Measurements from ENCODE around the gene TGM5.
"Not testable (repeated sequence)": the region's sequence is repeated elsewhere in the genome, so short reads cannot be mapped to it uniquely, and the experiment has no call there.

TGM5 gene

DNA sequence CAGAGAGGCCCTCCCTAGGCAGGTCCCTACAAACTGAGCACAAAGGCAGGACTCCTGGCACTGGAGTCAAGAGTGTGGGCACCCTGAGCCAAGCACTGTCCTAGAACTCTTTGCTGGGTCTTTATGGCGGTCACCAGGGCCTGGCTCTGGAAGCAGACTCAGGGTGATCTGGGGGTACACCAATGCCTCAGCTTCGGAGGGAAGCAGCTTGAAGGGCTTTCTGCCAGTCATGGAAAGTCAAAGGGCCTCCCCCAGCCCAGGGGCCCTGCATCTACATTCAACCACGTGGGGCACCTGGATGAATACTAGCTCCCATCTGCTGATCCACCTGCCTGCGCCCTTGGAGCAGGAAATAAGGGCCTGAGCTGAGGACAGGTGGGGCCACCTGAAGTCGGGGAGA, 53.3 kb downstream of the TGM5 start:
- no peak for DNase-seq

DNA sequence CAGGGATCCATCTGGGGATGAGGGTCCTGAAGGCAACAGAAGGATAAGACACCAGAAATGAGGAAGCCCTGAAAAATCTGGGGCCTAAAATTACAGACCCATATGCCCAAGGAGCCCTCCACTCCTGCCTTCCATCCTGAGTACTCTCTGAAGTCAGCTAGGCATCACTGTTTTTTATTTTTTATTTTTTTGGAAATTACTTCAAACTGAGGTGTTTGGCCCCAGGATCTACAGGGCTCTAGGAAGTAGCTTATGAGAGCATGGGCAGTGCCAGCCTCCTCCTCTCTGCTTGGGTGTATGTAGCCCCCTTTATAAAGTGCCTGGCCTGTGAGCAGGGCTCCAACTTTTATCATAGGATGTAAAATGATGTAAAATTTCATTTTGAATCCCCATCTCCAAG, 53.8 kb downstream of the TGM5 start:
- no peak for DNase-seq

DNA sequence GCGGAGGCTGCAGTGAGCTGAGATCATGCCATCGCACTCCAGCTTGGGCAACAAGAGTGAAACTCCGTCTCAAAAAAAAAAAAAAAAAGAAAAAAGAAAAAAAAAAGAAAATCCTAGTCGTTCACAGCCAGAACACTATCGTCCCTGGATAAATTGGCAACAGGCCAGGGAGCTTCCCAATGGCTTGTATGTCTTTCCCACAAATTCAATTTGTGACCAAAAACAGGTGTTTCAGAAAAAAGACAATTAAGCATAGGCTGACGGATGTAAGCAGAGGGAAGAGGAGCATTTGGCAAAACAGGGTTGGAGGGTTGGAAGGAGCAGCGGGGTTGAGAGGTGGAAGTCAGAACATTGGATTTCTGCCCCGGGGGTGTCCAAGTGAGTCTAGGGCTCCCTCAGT, 54.4 kb downstream of the TGM5 start:
- DNase-seq = no peak

GRCh38 chr15:43211224-43211735, 55.4 kb downstream of the TGM5 start:
- no peak for DNase-seq

- no peak for DNase-seq
Measured at GRCh38 chr15:43210807-43211206, 55.9 kb downstream of the TGM5 start.

- no peak for DNase-seq
Measured at GRCh38 chr15:43210172-43210745, 56.5 kb downstream of the TGM5 start.

DNA sequence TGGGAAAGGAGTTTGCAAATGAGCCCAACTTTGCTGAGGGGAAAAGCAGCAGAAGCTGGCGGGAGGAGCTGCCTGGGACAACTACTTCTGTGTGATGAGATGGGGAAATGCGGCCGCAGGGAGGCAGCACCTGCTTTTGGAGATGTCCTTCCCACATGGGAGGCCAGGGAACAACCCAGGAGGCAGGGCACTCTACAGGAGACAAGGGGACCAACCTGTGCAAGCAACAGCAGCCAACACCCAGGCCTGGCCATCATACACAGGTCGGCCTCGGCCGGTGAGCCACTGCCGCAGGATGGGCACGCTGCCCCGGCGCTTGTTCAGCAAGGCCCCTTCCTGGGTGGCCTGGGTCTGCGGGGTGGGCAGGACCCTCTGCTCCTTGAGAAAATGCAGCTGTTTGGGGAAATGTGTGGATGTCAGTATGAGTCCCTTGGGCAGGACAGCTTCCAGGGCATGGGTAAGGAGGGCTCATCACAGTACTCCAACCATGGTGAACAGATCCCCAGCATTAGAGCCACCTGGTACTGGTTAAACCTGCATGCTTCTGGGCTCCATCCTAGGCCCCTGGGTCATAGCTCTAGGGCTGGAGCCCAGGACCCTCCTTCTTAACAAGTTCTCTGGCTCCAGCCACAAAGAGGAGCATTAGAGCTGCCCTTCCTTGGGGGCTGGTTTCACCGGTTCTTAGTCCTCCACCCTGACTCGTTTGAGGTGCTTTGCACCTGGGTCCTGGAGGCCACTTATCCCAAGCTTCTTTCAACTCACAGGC, 57.5 kb downstream of the TGM5 start:
- DNase-seq = no peak

DNA sequence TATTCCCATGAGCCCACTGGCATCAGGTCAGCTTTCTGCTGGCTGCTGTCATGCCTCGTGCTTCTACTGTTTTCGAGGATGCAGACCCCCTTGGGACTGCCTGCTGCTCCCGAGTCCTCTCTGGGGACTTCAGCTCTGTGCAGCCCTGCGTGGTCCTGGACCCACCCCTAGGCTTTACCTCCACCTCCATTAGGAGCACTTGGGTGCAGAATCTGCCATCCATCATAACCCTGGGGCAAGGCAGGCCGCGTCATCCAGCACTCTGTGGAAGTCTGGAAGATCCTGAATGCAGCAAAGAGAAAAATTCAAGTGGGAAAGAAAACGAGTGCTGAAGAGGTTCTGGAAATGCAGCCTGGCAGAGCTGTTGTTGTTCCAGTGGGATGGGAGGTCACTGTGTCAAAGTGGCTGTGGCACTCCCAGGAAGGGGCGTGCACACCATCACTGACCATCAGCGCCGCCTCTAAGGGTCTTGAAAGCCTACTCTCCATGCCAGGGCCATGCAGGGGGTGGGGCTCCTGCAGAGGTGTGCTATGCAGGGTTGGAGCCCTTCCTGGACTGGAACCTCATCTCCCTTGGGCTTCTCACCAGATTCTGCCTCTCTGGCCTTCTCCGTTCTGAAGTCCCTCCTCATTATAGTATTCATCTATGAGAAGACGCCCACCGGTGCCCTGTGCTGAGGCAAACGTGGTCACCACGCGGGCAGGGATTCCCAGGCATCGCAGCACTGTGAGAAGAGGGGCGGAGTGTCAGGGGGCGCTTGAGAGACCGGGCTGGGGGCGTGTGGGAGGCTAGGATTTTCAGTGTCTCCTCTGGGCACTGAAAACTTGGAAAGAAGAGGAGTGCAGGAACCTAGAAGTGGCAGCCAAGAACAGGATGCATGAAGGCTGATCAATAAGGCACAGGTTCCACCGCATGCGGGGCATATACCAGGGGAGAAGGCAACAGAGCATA, 58.4 kb downstream of the TGM5 start:
- DNase-seq = no peak

- DNase-seq = no peak
Measured at GRCh38 chr15:43207024-43207423, 59.7 kb downstream of the TGM5 start.

DNA sequence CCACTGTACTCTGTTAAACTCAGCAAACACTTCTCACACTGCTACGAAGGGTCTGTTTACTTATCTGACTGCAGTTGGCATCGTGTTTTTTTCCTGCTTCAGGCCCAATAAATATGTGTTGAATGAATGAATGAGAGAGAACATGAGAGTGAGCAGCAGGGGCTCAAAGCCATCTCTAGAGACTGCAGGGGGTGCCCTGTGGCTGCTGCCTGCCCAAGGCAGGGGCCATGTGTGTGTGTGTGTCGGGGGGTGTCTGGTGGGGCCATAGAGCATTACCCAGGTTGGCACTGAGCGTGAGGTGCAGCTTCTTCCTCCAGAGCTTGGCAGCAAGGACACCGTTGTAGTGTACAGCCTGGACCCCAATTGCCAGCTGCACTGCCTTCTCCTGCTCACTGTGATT, 60.7 kb downstream of the TGM5 start:
- DNase-seq = no peak

DNA sequence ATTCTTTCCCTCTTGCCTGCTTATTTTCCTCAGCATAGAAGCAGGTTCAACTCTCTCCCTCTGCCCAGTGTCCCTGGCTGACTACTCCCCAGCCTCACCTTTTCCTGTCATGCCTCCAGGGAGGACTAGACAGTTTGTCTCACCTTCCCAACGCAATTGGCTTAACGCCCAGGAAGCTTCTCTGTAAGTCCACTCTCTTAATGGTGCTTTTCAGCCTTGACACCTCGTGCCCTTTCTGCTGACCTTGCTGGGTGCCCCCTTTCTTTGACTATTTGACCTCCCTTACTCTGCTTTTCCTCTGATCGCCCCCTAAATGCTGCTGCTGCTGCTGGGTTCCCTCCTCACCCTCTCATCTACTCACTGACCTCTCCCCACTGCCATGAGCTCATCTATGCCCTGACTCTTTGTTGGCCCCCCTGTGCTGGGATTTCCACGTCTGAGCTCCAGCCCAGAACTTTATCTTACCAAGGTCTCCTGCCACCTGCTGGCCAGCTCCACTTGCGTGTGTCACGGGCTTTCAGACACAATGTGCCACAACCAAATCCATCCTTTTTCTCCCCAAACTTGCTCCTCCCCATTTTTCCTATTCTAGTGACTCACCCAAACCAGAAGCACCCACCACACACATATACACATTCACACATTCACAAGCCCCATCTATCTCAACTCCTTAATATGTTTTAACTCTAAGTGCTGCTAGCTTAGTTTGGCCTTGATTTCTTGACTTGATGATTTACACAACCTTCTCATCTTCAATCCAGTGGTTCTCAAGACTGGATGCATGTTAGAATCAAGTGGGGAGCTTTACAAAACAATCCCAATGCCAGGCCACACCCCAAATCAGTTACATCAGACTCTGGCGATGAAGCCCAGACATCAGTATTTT, 62.5 kb downstream of the TGM5 start:
- DNase-seq = peak; percentile 24

- no peak for DNase-seq
Measured at GRCh38 chr15:43199945-43200488, 66.7 kb downstream of the TGM5 start.

GRCh38 chr15:43198992-43199391, 67.7 kb downstream of the TGM5 start:
- DNase-seq = no peak

- DNase-seq = not testable (repeated sequence)
Measured at GRCh38 chr15:43198556-43198955, 68.2 kb downstream of the TGM5 start.

DNA sequence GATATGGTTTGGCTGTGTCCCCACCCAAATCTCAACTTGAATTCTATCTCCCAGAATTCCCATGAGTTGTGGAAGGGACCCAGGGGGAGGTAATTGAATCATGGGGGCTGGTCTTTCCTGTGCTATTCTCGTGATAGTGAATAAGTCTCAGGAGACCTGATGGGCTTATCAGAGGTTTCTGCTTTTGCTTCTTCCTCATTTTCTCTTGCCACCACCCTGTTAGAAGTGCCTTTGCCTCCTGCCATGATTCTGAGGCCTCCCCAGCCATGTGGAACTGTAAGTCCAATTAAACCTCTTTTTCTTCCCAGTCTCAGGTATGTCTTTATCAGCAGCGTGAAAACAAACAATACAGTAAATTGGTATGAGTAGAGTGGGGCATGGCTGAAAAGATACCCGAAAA, 69.0 kb downstream of the TGM5 start:
- not testable (repeated sequence) for DNase-seq

- DNase-seq = no peak
Measured at GRCh38 chr15:43196760-43197548, 69.8 kb downstream of the TGM5 start.

DNA sequence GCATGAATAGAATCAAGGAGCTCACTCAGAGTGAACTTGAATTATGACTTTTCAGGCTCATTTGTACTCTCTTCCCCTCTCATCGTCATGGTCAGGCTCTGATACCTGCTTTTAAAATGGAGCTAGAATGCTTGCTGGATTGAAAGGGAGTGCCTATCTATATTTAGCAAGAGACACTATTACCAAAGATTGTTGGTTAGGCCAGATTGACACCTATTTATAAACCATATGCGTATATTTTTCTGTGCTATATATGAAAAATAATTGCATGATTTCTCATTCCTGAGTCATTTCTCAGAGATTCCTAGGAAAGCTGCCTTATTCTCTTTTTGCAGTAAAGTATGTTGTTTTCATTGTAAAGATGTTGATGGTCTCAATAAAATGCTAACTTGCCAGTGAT, 71.9 kb downstream of the TGM5 start:
- DNase-seq = no peak

DNA sequence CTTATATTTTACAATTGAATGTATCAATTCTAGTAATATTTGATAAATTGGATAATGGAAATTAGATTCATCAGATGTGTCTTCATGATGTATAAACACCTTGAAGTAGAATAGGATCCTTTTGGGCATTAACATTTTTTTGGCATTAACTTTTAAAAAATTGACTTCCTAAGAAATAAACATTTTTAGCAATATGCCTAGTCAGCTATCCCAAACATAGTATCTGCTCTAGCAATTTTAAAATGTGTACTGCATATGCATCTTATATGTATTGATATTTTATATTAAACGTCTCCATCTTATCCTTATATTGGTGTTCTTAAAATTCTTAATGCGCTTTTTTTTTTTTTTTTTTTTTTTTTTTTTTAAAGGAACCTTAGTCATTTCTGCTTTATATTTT, 73.0 kb downstream of the TGM5 start:
- no peak for DNase-seq

- DNase-seq = no peak
Measured at GRCh38 chr15:43190178-43190577, 76.5 kb downstream of the TGM5 start.

GRCh38 chr15:43189296-43189695, 77.4 kb downstream of the TGM5 start:
- no peak for DNase-seq

DNA sequence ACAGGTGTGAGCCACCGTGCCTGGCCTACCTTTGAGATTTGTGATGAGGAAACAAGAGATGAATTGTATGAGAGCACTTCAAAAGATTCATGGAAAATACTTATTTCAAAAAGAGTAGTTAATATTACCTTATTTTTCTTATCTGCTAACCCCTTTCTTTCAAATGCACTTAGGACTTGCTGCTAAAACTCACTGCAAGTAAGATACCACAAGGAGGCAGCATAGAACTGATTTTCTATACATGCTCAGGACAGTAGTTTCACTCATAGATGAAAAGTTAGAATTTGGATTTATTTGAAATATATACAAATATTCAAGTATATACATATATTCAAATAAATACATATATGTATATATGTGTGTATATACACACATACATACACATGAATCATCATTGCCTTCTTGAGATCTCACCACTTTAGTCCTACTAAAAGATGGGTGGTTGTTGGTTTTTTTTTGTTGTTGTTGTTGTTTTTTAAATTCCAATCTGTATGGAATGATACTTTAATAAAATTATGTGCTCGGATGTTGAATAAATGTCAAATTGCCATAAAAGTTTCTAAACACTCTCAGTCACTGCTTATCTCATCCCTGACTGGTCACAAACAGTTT, 79.1 kb downstream of the TGM5 start:
- DNase-seq = no peak

Data from effector CD4-positive, alpha-beta T cell (primary cell).